NCI-H1092 (cell line): ENCODE measurements around the gene AUH.

Experiments used
- DNase-seq: peaks from one replicate; lab custom pipeline; 2025; lab: John Stamatoyannopoulos, UW

The AUH gene

GRCh38 chr9:91164724-91165520 lies 196.8 kb downstream of the AUH start:
- no peak for DNase-seq
